Caki2 (cell line): Measurements from ENCODE around the gene E2F8. TPM values are rescaled to one million over a fixed set of nuclear protein-coding genes. Genes with fewer than 3 reads are reported as not detected.

Experiments used
- DNase-seq: peaks from one replicate; pipeline ENCODE4 v3.0.0-alpha.2; 2015; ENCODE audit warnings: low read depth
- in situ Hi-C: cut with HindIII; loops from 2 replicates; pipeline ENCODE4 v1.10.0; 2016; ENCODE audit warnings: low sequenced_read_pairs, low pct_unique_long_range_greater_than_20kb, mixed read lengths
- total RNA-seq: library from RNA; depleted of rRNA; stranded (reverse); fragments of >200 nt; shearing (Covaris generic); gene quantifications from 2 replicates; pipeline ENCODE4 v1.2.3, GENCODE V29; 2014; ENCODE audit warnings: low replicate concordance

Gene E2F8
- total RNA-seq, 1 experiment from 2014 or later = 1.2 TPM

DNA sequence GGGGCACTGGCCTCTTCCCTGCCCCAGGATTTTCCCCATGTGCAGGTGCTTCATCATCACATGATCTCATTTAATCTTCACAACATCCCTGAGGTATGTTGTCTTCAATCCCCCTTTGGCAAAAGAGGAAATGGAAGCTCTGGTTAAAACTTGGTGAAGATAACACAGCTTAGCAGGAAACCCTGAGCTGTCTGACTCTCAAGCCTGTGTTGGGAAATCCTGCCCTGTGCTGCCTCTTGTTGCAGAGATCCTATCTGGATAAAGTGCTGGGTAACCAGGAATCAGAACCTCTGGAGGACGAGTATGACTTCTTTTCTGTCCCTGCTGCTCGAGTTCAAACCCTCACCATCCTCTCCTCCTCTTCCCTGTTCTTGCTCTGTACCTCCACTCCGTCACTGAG is 13.1 kb upstream of the E2F8 start:
- DNase-seq = no peak
- in situ Hi-C loops = no loop called here

DNA sequence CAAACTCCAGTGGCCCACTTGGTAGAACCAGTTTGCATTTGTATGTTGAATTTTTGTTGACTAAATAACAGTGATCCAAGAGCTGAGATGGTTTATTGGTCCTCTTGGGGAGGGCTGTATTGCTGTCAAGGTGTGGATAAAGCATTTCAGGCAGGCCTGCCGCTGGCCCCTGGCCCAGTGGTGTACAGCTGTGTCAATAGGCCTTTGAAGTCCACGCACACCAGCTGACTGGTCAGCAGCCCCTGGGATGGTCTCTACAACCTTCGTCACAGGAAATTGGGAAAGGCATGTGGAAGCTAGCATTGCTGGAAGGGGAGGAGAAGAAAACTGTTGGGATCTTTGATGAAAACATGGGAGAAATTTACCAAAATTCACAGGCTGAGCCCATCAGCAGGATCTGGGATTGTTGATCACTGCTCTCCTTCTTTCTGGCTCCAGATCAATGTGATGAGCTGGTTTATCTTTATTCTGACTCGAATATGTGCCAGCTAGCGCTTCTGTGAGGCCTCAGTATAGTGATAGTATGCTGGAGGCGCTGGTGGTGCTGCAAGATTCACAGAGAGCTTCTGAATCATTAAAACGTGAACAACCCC is 12.5 kb upstream of the E2F8 start:
- in situ Hi-C loops = no loop called here
- DNase-seq = no peak

DNA sequence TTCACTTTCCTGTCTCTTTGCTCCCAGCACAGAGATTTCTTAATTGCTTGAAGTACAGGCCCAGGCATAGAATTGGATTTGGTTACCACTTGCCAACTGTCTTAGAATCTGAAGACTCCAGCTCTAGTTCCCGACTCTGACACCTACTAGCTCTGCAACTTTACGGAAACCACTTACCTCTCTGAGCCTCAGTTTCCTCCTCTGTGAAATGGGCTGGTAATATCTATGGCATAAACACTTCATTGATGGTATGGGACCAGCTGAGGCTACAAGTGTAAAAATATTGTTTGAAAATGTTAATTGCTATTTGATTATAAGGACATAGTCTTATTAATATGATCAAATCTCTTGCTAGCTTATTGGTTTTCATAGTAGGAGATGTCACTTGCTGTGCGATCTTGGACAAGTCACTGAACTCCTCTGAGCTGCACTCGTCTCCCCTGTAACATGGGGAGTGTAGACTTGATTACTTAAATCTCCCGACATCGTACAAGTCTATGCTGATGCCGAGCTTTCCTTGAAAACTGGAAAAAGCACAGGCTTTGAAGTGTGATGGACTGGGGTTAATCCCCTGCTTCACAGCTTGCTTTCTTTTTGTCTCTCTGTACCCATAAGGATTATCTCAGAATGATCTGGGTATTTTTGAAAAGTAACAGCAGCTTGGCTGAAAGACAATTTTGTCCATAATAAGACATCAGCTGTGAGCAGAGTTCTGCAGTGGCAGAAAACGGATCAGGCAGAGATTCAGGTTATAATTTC is 11.8 kb upstream of the E2F8 start:
- DNase-seq = no peak
- in situ Hi-C loops = no loop called here

DNA sequence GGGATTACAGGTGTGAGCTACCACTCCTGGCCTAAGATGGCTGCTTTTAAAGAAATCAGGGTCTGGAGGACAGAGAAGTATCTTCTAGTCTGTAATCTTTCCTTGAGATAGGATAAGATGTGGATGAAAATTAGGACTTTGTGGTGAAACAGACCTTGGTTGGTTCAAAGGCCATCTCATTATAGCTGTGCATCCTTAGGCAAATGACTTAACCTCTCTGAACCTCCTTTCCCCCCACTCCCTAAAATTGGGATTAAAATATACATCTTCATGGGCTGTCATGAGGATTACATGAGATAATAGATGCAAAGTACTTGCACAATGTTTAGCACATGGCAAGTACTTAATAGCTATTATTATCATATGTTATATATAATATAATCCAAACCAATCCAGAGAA is 10.8 kb upstream of the E2F8 start:
- in situ Hi-C loops = no loop called here
- DNase-seq = no peak

DNA sequence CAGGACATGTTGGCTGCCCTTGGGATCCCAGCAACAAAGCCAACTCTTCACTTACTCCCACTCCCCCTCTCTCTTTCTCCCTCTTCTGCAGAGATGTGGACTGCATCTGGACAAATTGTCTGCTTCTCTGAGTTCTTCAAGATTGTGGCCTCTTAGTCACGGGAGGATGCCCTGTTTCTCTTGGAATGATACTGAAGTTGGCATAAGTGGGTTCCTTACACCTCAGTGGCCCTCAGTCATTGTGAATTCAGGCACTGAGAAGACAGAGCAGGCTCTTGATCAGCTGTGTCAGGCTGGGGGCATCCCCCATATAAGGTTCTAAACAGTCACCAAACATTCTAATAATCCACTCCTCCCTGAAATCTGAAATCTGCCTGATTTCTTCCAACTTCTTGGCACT is 6.1 kb upstream of the E2F8 start:
- in situ Hi-C loops = no loop called here

DNA sequence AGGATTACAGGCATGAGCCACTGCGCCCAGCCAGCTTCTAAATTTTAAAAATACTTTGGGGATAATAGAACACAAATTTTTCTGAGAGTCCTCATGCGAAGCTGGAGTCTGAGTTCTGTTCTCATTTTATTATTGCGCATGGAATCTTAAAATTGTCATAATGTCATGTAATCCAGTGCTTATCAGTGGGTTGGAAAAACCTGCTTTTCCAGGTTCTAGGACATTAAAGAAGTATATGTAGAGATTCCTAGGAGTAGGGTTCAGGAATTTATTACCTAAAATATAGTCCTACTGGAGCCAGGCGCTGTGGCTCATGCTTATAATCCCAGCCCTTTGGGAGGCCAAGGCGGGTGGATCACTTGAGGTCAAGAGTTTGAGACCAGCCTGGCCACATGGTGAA is 4.6 kb upstream of the E2F8 start:
- in situ Hi-C loops = no loop called here
- DNase-seq = no peak

More for the DNA sequence above, 6.1 kb upstream of the E2F8 start:
- DNase-seq = no peak

DNA sequence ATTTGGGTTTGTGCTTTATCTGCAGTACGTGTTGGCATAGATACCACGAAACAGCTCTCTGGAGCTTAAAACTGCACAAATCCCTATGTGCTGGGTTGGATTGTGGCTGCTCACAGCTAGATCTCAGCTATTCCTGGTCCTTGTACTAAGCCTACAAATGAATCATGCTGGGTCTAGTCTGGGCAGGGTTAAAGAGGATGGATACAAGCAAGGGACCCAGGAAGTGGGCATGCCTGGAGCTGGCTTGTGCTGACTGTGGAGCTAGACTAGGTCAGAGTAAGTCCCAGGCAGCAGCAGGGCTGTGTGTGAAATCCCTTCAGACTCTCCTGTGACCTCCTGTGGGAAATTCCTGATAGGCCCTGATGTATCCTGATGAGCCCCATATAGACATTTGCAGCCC is 3.9 kb upstream of the E2F8 start:
- DNase-seq = no peak

DNA sequence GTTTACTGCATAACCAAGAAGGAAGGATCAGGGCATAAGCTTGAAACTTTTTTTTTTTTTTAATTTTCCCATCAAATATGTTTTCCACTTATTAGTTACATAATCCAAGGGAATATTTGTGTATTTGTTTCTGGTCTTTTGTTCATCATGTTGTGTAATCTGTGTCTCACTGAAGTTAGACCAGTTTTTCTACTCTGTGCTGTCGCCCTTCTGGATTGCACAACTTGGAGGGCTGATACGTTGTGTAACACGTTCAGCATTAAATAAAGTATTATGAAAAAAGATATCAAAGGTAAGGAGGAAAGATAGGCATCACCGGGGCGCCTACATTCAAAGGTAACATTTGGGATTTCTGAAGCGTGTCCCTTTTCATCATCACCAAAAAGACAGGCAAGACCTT is 3.3 kb upstream of the E2F8 start:
- in situ Hi-C loops = no loop called here
- no peak for DNase-seq

More for the DNA sequence above, 3.9 kb upstream of the E2F8 start:
- in situ Hi-C loops = no loop called here

DNA sequence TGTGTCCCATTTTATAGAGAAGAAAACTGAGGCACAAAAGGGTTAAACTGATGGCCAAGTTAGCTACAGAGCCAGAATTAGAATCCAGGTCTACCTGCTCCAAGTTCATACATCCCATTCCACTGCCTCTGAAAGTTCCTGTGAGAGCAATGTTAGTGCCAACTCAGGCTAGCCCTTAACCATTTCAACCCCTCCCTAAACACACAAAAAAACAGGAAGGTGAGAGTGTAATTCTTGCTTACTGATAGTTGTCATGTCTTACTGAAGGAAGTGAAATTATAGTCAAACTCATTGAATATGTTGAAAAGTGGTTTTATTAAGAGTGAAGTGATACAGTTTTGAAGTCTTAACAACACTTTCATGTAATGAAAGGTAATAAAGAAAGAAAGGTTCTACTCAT is 2.9 kb upstream of the E2F8 start:
- no peak for DNase-seq
- in situ Hi-C loops = no loop called here

DNA sequence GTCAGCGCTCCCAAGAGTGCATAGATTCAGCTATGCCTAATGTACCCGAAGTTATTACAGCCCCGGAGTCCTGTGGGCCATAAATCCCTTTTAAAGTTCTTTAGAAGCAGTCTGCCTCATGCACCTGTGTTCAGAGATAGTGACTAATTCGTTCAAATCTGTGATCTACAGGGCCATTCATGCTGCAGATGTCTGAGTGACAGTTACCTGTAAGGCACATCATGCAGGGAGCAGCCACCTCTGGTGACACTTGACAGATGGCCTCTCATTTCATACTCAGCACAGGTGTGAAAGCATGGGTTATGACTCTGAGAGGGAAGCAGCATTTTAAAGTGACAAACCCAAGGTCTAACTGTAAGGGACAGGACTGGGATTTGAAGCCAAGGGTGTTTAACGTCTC is 2.4 kb upstream of the E2F8 start:
- no peak for DNase-seq
- in situ Hi-C loops = no loop called here

DNA sequence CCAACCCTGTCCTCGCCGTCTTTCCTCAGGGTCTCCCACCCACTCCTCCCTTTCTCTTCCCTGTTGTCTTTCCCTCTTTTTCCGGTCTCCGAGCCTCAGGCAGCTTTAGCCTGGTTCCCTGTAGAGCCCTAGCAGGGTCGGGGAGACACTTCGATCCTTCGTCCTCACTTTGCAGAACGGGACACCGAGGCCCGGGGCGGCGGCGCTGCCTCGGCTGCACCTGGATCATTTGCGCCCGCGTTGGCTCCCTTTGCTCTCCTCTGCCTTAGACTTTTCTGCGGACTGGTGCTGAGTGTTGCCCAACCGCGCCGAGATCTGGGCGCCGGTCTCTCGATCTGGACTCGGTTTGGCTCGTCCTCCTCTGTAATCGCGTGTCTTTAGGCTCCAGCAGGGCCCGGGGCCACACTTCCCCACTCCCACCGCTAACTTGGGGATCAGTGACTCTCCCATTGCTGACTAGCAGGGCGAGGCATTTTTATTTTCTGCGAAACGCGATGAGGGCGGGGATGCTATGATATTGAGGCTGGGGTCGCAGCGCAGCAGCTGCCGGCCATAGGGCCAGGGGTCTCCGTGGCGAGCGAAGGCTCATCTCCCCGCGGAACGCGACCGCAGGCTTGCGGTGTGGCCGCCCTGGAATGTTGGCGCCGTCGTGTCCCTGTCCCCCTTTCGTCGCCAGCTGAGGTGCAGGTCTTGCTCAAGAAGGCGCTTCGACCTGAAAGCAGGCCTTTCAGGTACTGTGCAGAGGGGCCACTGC is 1.6 kb upstream of the E2F8 start:
- DNase-seq = no peak
- in situ Hi-C loops = no loop called here

DNA sequence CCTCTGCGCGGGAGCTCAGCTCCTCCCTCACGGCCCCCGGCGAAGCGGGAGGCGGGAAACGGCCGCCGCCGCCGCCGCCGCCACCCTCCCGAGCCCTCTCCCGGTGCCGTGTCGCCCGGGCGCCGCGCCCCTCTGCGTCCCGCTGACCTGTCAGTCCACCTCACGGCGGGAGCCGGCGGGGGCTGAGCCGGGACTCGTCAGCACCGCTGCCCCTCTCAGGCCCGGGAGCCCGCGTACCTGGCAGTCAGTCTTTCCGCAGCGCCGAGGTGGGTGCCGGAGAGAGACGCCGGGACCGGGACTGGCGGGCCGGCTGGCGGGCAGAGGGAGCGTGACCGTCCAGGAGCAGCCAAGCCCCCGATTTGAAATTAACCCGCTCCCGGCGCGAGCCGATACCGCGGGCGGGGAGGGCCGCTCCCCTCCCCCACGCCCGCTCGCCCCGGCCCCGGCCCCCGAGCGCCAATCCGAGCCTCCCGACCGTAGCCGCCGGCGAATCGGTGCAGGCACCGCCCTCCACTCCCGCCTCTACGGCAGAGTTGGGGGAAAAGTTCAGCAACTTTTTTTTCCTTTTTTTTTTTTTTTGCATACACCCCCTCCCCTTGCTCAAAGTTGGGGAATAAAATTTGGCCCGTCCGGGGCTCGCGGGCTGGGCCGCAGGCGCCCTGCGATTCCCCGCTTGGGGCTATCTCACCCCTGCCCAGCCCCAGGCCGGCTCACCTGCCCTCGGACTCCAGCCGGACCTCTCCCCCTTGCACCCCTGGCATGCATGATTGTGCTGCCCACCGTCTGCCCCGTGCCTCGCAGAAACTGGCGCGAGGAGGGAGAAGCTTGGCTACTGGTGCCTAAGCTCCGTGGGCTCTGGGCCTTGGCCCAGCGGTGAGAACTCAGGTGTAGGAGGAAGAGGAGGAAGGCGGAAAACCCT is 774 bp upstream of the E2F8 start:
- no peak for DNase-seq
- in situ Hi-C loops = no loop called here

DNA sequence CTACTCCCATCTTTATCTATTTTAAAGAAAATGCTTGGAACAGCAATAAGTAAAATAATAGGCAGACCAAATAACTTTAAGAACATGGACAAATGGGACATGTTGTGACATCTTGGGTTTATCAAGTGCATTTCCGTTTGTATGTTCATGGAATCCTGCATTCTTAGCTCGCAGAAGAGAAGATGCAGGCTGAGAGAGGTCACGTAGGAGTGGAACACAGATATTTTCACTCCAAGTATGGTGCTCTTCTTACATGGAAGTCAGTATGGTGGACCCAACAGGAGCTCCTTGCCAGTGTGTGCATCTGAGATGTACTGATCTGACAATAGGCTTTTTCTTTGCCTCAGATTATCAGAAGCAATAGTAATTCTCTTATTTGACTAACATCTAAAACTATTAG is 1.7 kb downstream of the E2F8 start:
- in situ Hi-C loops = no loop called here

DNA sequence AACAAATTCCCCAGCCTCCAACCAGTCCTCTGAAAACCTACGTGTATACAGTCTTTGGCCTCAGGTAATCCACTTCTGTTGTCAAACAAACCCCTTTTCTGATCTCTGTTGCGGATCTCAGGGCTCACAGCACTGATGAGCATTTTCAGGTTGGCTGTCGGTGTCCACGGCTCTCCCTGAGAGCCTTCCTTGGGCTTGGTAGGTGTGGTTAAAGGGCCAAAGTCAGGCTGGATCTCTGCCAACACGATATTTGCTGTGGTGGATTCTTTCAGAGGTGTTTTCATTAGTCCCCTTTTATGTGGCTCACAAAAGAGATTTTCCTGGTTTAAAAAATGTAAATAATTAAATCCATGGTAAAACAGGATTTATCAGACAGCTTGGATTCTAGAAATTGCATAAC is 2.9 kb downstream of the E2F8 start:
- in situ Hi-C loops = no loop called here
- no peak for DNase-seq

More for the DNA sequence above, 1.7 kb downstream of the E2F8 start:
- no peak for DNase-seq

DNA sequence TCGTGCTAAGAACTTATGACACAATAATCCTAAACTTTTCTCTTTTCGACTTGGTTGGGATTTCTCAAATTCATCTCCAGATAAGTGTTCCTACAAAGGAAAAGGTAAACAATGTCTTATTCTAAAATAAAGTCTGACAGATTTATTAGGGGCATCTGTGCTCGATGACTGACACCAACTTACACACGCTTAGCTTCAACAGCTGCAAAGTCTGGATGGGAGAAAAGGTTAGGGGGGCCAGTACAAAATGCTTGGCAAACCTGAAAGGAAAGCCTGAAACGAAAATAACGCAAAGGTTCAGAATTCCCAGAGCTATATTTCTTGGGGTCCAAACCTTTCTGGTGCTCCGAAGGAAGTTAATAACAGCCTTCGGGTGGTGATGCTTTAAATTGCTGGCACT is 3.4 kb downstream of the E2F8 start:
- in situ Hi-C loops = no loop called here

DNA sequence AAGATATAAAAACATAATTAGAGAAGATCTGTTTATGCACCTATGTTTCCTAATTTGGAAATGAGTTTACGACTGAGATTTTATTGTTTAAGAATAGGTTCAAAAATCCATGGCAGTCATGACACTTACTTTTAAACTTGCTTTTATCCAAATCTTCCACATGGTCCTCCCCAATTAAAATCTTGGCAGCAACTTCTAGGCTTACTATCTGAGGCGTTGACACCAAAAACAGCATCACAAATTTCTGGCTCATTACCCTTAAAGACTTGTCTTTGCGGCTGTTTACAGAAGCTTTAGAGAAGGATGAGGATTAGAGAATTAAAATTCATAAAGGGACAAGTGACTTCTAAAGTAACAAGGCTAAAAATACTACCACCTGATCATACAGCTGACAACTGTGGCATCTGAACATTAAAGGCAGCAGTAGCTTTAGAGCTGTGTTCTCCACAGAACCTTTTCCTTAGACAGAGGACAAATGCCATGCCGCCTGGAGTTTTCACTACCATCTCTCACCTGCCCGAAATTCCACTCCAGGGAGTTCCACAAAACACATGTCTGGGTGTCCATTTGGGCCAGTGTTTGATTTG is 6.4 kb downstream of the E2F8 start:
- in situ Hi-C loops = no loop called here
- no peak for DNase-seq

More for the DNA sequence above, 3.4 kb downstream of the E2F8 start:
- no peak for DNase-seq

DNA sequence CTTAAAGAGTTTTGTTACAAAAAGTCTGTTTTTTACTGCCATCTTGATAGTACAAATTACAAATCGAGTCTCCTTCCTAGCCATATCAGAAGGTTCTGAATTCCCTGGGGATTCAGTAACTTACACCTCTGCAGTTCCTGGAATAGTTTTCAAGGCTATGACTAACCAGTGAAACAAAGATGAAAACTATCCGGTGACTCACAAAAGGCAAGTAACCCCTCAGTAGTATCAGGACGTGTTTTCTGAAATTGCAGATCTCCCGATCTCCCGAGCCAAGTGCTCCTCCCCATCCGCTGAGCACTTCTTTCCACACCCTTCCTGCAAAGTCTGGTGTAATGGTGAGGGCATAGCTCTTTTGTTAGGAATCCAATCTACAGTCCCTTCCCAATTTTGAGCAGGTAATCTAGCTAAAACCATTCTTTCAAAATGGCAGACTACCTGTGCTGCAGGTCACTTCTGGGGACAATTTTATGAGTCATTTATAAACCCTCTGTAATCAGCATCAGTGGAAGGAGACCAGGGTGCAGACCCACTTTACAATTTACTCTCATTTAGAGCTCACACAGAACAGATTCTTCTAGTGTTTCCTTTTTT is 7.7 kb downstream of the E2F8 start:
- DNase-seq = peak; percentile 31
- in situ Hi-C loops = no loop called here

DNA sequence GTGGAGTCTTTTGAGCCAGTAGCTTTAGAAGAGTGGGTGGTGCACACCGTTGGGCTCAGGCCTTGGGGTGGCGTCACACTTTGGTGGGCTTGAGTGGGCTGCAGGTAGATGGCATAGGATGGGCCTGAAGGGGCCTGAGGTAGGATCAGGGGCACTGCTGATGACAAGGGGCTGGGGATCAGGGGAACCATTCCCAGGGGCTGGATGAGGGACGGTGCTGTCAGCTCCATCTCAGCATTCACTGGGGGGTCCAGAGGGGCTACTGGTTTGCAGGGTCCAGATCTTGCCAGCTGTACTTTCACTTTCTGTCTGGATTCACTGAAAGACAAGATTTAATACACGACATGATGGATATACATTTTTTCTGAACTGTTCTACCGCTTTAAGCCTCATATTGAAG is 11.1 kb downstream of the E2F8 start:
- no peak for DNase-seq
- in situ Hi-C loops = no loop called here
